ENCODE measurements around the gene ING4. TPM values are rescaled to one million over a fixed set of nuclear protein-coding genes. Genes with fewer than 3 reads are reported as not detected.

ING4 gene
- total and polyA plus RNA-seq, 2 of the 13 experiments (the other 11 are each of a cell fraction or from before 2014, with no cell fraction given) = 14.4 to 32.4 TPM

GRCh38 chr12:6688999-6689882 lies 26.3 kb upstream of the ING4 start, which contains the start of gene ZNF384 (continued):
- no peak for TF ChIP-seq ZNF513 (CRISPR knock-in tag; conservative IDR thresholded peaks at IDR 0.05)
- no peak for TF ChIP-seq SIN3B (IDR thresholded peaks at IDR 0.05; ENCODE audit: low read length)
- TF ChIP-seq ESRRA (CRISPR knock-in tag; IDR thresholded peaks at IDR 0.05; ENCODE audit: low read depth) = 0 out of 2 replicates have a peak, but pooled peaks have one; percentile 55
- TF ChIP-seq, protein P1, sequence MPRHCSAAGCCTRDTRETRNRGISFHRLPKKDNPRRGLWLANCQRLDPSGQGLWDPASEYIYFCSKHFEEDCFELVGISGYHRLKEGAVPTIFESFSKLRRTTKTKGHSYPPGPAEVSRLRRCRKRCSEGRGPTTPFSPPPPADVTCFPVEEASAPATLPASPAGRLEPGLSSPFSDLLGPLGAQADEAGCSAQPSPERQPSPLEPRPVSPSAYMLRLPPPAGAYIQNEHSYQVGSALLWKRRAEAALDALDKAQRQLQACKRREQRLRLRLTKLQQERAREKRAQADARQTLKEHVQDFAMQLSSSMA (CRISPR knock-in tag; IDR thresholded peaks at IDR 0.05) = peak; percentile 99
- TF ChIP-seq ZFP41 (CRISPR knock-in tag; IDR thresholded peaks at IDR 0.05; ENCODE audit: borderline replicate concordance) = no peak
- TF ChIP-seq SOX5 (CRISPR knock-in tag; IDR thresholded peaks at IDR 0.05; ENCODE audit: borderline replicate concordance) = 0 out of 2 replicates have a peak, but pooled peaks have one; percentile 5
- TF ChIP-seq YEATS4 (CRISPR knock-in tag; IDR thresholded peaks at IDR 0.05; ENCODE audit: borderline replicate concordance) = peak; percentile 79
- no peak for TF ChIP-seq PTBP1 (IDR thresholded peaks at IDR 0.05; ENCODE audit: low read depth, low read length, poor library complexity, severe bottlenecking)
- no peak for TF ChIP-seq TRIM24 (CRISPR knock-in tag; IDR thresholded peaks at IDR 0.05)
- TF ChIP-seq, protein P2, sequence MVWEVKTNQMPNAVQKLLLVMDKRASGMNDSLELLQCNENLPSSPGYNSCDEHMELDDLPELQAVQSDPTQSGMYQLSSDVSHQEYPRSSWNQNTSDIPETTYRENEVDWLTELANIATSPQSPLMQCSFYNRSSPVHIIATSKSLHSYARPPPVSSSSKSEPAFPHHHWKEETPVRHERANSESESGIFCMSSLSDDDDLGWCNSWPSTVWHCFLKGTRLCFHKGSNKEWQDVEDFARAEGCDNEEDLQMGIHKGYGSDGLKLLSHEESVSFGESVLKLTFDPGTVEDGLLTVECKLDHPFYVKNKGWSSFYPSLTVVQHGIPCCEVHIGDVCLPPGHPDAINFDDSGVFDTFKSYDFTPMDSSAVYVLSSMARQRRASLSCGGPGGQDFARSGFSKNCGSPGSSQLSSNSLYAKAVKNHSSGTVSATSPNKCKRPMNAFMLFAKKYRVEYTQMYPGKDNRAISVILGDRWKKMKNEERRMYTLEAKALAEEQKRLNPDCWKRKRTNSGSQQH (CRISPR knock-in tag; IDR thresholded peaks at IDR 0.05; ENCODE audit: low read depth) = no peak; the same call in 1 of the 2 replicates
- 0 out of 2 replicates have a peak, but pooled peaks have one; percentile 20 for TF ChIP-seq KDM3A (CRISPR knock-in tag; IDR thresholded peaks at IDR 0.05; ENCODE audit: low read depth)
- TF ChIP-seq, protein P3, sequence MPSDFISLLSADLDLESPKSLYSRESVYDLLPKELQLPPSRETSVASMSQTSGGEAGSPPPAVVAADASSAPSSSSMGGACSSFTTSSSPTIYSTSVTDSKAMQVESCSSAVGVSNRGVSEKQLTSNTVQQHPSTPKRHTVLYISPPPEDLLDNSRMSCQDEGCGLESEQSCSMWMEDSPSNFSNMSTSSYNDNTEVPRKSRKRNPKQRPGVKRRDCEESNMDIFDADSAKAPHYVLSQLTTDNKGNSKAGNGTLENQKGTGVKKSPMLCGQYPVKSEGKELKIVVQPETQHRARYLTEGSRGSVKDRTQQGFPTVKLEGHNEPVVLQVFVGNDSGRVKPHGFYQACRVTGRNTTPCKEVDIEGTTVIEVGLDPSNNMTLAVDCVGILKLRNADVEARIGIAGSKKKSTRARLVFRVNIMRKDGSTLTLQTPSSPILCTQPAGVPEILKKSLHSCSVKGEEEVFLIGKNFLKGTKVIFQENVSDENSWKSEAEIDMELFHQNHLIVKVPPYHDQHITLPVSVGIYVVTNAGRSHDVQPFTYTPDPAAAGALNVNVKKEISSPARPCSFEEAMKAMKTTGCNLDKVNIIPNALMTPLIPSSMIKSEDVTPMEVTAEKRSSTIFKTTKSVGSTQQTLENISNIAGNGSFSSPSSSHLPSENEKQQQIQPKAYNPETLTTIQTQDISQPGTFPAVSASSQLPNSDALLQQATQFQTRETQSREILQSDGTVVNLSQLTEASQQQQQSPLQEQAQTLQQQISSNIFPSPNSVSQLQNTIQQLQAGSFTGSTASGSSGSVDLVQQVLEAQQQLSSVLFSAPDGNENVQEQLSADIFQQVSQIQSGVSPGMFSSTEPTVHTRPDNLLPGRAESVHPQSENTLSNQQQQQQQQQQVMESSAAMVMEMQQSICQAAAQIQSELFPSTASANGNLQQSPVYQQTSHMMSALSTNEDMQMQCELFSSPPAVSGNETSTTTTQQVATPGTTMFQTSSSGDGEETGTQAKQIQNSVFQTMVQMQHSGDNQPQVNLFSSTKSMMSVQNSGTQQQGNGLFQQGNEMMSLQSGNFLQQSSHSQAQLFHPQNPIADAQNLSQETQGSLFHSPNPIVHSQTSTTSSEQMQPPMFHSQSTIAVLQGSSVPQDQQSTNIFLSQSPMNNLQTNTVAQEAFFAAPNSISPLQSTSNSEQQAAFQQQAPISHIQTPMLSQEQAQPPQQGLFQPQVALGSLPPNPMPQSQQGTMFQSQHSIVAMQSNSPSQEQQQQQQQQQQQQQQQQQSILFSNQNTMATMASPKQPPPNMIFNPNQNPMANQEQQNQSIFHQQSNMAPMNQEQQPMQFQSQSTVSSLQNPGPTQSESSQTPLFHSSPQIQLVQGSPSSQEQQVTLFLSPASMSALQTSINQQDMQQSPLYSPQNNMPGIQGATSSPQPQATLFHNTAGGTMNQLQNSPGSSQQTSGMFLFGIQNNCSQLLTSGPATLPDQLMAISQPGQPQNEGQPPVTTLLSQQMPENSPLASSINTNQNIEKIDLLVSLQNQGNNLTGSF (CRISPR knock-in tag; IDR thresholded peaks at IDR 0.05) = no peak
- peak; percentile 100 for TF ChIP-seq CREM (IDR thresholded peaks at IDR 0.05)
- peak; percentile 62; the same call in 1 of the 2 replicates for TF ChIP-seq CREM (CRISPR knock-in tag; IDR thresholded peaks at IDR 0.05)
- TF ChIP-seq ZNF234 (CRISPR knock-in tag; conservative IDR thresholded peaks at IDR 0.05) = no peak
- no peak for TF ChIP-seq ZKSCAN5 (CRISPR knock-in tag; IDR thresholded peaks at IDR 0.05)
- no peak for TF ChIP-seq LCORL (IDR thresholded peaks at IDR 0.05)
- TF ChIP-seq LCORL (CRISPR knock-in tag; IDR thresholded peaks at IDR 0.05) = no peak
- TF ChIP-seq RNF2 (conservative IDR thresholded peaks at IDR 0.05; ENCODE audit: low read depth) = no peak
- no peak for TF ChIP-seq NFE2L1 (CRISPR knock-in tag; IDR thresholded peaks at IDR 0.05; ENCODE audit: borderline replicate concordance)
- TF ChIP-seq GZF1 (CRISPR knock-in tag; IDR thresholded peaks at IDR 0.05) = no peak
- TF ChIP-seq HOXA7 (CRISPR knock-in tag; IDR thresholded peaks at IDR 0.05) = no peak
